ENCODE results near the gene CHKB.
"Not testable (repeated sequence)": the region's sequence is repeated elsewhere in the genome, so short reads cannot be mapped to it uniquely, and the experiment has no call there.

Gene CHKB

GRCh38 chr22:50621356-50621880 is 38.8 kb upstream of the CHKB start:
- peak overlapping the region; percentile 88 for H3K4me3 Mint-ChIP-seq
- peak overlapping the region; percentile 97 for H3K27ac Mint-ChIP-seq
- H3K36me3 Mint-ChIP-seq (ENCODE audit: low read depth), result peaks cover 6% of the 10 kb centered on the region
- DNase-seq (ENCODE audit: low spot score), result peak; percentile 68
- no peaks in the 10 kb centered on the region for H3K9me3 Mint-ChIP-seq
- peaks cover 30% of the 10 kb centered on the region for H3K4me1 Mint-ChIP-seq (ENCODE audit: low read depth)
- H3K27me3 Mint-ChIP-seq (ENCODE audit: low read depth), result no peaks in the 10 kb centered on the region

GRCh38 chr22:50620593-50621355 is 38.1 kb upstream of the CHKB start:
- Mint-ChIP-seq H3K36me3 (ENCODE audit: low read depth) (peaks cover 6% of the 10 kb centered on the region), H3K4me1 (ENCODE audit: low read depth) (peaks cover 29% of the 10 kb centered on the region), H3K27me3 (ENCODE audit: low read depth) (no peaks in the 10 kb centered on the region), H3K9me3 (no peaks in the 10 kb centered on the region), H3K27ac (peak overlapping the region; percentile 97), H3K4me3 (peak overlapping the region; percentile 88)
- peak; percentile 76 for DNase-seq (ENCODE audit: low spot score)

GRCh38 chr22:50614296-50614695 is 31.6 kb upstream of the CHKB start:
- not testable (repeated sequence) for DNase-seq (ENCODE audit: low spot score)

GRCh38 chr22:50613291-50613981 is 30.8 kb upstream of the CHKB start:
- no peaks in the 10 kb centered on the region for H3K36me3 Mint-ChIP-seq (ENCODE audit: low read depth)
- H3K27me3 Mint-ChIP-seq (ENCODE audit: low read depth), result peaks cover 6% of the 10 kb centered on the region
- peaks cover 3% of the 10 kb centered on the region for H3K4me1 Mint-ChIP-seq (ENCODE audit: low read depth)
- DNase-seq (ENCODE audit: low spot score), result no peak
- no peak overlapping the region for H3K4me3 Mint-ChIP-seq
- no peak overlapping the region for H3K27ac Mint-ChIP-seq
- no peaks in the 10 kb centered on the region for H3K9me3 Mint-ChIP-seq

More at GRCh38 chr22:50614296-50614695, 31.6 kb upstream of the CHKB start:
- H3K36me3 Mint-ChIP-seq (ENCODE audit: low read depth); H3K27me3 Mint-ChIP-seq (ENCODE audit: low read depth); H3K9me3 Mint-ChIP-seq; H3K4me1 Mint-ChIP-seq (ENCODE audit: low read depth); H3K4me3 Mint-ChIP-seq; H3K27ac Mint-ChIP-seq: not testable (repeated sequence)

GRCh38 chr22:50612528-50613221 is 30.0 kb upstream of the CHKB start:
- no peak for DNase-seq (ENCODE audit: low spot score)

GRCh38 chr22:50612168-50612527 is 29.5 kb upstream of the CHKB start:
- no peaks in the 10 kb centered on the region for H3K9me3 Mint-ChIP-seq
- no peak overlapping the region for H3K4me3 Mint-ChIP-seq
- H3K36me3 Mint-ChIP-seq (ENCODE audit: low read depth), result no peaks in the 10 kb centered on the region
- no peak overlapping the region for H3K27ac Mint-ChIP-seq
- peaks cover 3% of the 10 kb centered on the region for H3K4me1 Mint-ChIP-seq (ENCODE audit: low read depth)
- peaks cover 10% of the 10 kb centered on the region for H3K27me3 Mint-ChIP-seq (ENCODE audit: low read depth)
- no peak for DNase-seq (ENCODE audit: low spot score)

More at GRCh38 chr22:50612528-50613221, 30.0 kb upstream of the CHKB start:
- H3K27me3 Mint-ChIP-seq (ENCODE audit: low read depth), result peaks cover 6% of the 10 kb centered on the region
- H3K4me1 Mint-ChIP-seq (ENCODE audit: low read depth), result peaks cover 3% of the 10 kb centered on the region
- H3K27ac Mint-ChIP-seq, result no peak overlapping the region
- no peaks in the 10 kb centered on the region for H3K9me3 Mint-ChIP-seq
- no peak overlapping the region for H3K4me3 Mint-ChIP-seq
- H3K36me3 Mint-ChIP-seq (ENCODE audit: low read depth), result no peaks in the 10 kb centered on the region

GRCh38 chr22:50611341-50612060 is 28.9 kb upstream of the CHKB start:
- Mint-ChIP-seq H3K27ac (no peak overlapping the region), H3K4me1 (ENCODE audit: low read depth) (peaks cover 3% of the 10 kb centered on the region), H3K36me3 (ENCODE audit: low read depth) (no peaks in the 10 kb centered on the region), H3K27me3 (ENCODE audit: low read depth) (peaks cover 12% of the 10 kb centered on the region), H3K9me3 (no peaks in the 10 kb centered on the region), H3K4me3 (no peak overlapping the region)
- DNase-seq (ENCODE audit: low spot score), result no peak

- Mint-ChIP-seq H3K9me3 (no peaks in the 10 kb centered on the region), H3K4me3 (no peak overlapping the region), H3K4me1 (ENCODE audit: low read depth) (peaks cover 3% of the 10 kb centered on the region), H3K36me3 (ENCODE audit: low read depth) (no peaks in the 10 kb centered on the region), H3K27ac (no peak overlapping the region), H3K27me3 (ENCODE audit: low read depth) (peaks cover 17% of the 10 kb centered on the region)
- no peak for DNase-seq (ENCODE audit: low spot score)
These were observed 27.9 kb upstream of the CHKB start for GRCh38 chr22:50610581-50610980.

- Mint-ChIP-seq H3K27me3 (ENCODE audit: low read depth) (peaks cover 17% of the 10 kb centered on the region), H3K36me3 (ENCODE audit: low read depth) (no peaks in the 10 kb centered on the region), H3K4me1 (ENCODE audit: low read depth) (peaks cover 3% of the 10 kb centered on the region), H3K4me3 (no peak overlapping the region), H3K27ac (no peak overlapping the region), H3K9me3 (no peaks in the 10 kb centered on the region)
- no peak for DNase-seq (ENCODE audit: low spot score)
These were observed 27.4 kb upstream of the CHKB start for GRCh38 chr22:50610041-50610451.

GRCh38 chr22:50609599-50609998 is 26.9 kb upstream of the CHKB start:
- Mint-ChIP-seq H3K4me3 (no peak overlapping the region), H3K27ac (no peak overlapping the region), H3K27me3 (ENCODE audit: low read depth) (peaks cover 17% of the 10 kb centered on the region), H3K9me3 (no peaks in the 10 kb centered on the region), H3K36me3 (ENCODE audit: low read depth) (no peaks in the 10 kb centered on the region), H3K4me1 (ENCODE audit: low read depth) (peaks cover 3% of the 10 kb centered on the region)
- no peak for DNase-seq (ENCODE audit: low spot score)

GRCh38 chr22:50608996-50609395 is 26.3 kb upstream of the CHKB start:
- Mint-ChIP-seq H3K27ac (no peak overlapping the region), H3K9me3 (no peaks in the 10 kb centered on the region), H3K4me1 (ENCODE audit: low read depth) (peaks cover 3% of the 10 kb centered on the region), H3K4me3 (no peak overlapping the region), H3K27me3 (ENCODE audit: low read depth) (peaks cover 13% of the 10 kb centered on the region), H3K36me3 (ENCODE audit: low read depth) (no peaks in the 10 kb centered on the region)
- no peak for DNase-seq (ENCODE audit: low spot score)

GRCh38 chr22:50608058-50608840 is 25.6 kb upstream of the CHKB start:
- not testable (repeated sequence) for H3K36me3 Mint-ChIP-seq (ENCODE audit: low read depth); H3K4me3 Mint-ChIP-seq; H3K9me3 Mint-ChIP-seq; H3K27ac Mint-ChIP-seq; DNase-seq (ENCODE audit: low spot score); H3K4me1 Mint-ChIP-seq (ENCODE audit: low read depth)
- peaks cover 16% of the 10 kb centered on the region for H3K27me3 Mint-ChIP-seq (ENCODE audit: low read depth)

GRCh38 chr22:50607659-50608020 is 25.0 kb upstream of the CHKB start:
- no peak overlapping the region for H3K4me3 Mint-ChIP-seq
- peaks cover 22% of the 10 kb centered on the region for H3K27me3 Mint-ChIP-seq (ENCODE audit: low read depth)
- no peaks in the 10 kb centered on the region for H3K36me3 Mint-ChIP-seq (ENCODE audit: low read depth)
- no peak overlapping the region for H3K27ac Mint-ChIP-seq
- H3K9me3 Mint-ChIP-seq, result no peaks in the 10 kb centered on the region
- H3K4me1 Mint-ChIP-seq (ENCODE audit: low read depth), result peaks cover 3% of the 10 kb centered on the region
- no peak for DNase-seq (ENCODE audit: low spot score)
